Neural cell (in vitro differentiated cells): ENCODE data around the gene GALNT14. TPM values are rescaled to one million over a fixed set of nuclear protein-coding genes. Genes with fewer than 3 reads are reported as not detected.

Source experiments
- H2AFZ ChIP-seq: fragments of 200-600, 300-800 bp; sonication (generic), shearing (Covaris generic); 2 replicates; pipeline ENCODE4 v1.6.0; 2014; ENCODE audit warnings: low read depth, mild to moderate bottlenecking, antibody characterized with exemption, low read length, moderate library complexity
- H3F3A ChIP-seq: fragments of 200-600 bp; shearing (Covaris generic); 2 replicates; pipeline ENCODE4 v1.6.1; 2016; ENCODE audit warnings: mild to moderate bottlenecking, moderate library complexity, mixed read lengths, antibody characterized with exemption, low read length; ENCODE audit not compliant: insufficient read depth, poor library complexity, severe bottlenecking
- H3K27ac ChIP-seq: fragments of 200-600, 300-800 bp; sonication (generic), shearing (Covaris generic); 2 replicates; pipeline ENCODE4 v1.5.1; 2014; ENCODE audit warnings: mild to moderate bottlenecking, low read length, moderate library complexity
- H3K27me3 ChIP-seq: fragments of 300-800, 200-600 bp; sonication (generic), shearing (Covaris generic); 2 replicates; pipeline ENCODE4 v1.6.0; 2014; ENCODE audit warnings: mild to moderate bottlenecking, low read depth, low read length, moderate library complexity; ENCODE audit not compliant: insufficient read depth
- H3K36me3 ChIP-seq: fragments of 300-800, 200-600 bp; sonication (generic), shearing (Covaris generic); 2 replicates; pipeline ENCODE4 v1.5.1; 2014; ENCODE audit warnings: mild to moderate bottlenecking, antibody characterized with exemption, low read length, moderate library complexity; ENCODE audit not compliant: insufficient read depth
- H3K4me2 ChIP-seq: fragments of 300-800, 200-600 bp; sonication (generic), shearing (Covaris generic); 2 replicates; pipeline ENCODE4 v1.6.0; 2014; ENCODE audit warnings: mild to moderate bottlenecking, low read length
- H3K4me3 ChIP-seq: fragments of 300-800, 200-600 bp; sonication (generic), shearing (Covaris generic); 2 replicates; pipeline ENCODE4 v1.5.1; 2014; ENCODE audit warnings: mild to moderate bottlenecking, low read length, moderate library complexity
- H3K79me2 ChIP-seq: fragments of 200-600 bp; shearing (Covaris generic); replicated peaks from 2 replicates; pipeline ENCODE4 v1.6.0; 2014; ENCODE audit warnings: mild to moderate bottlenecking, low read length, moderate library complexity; ENCODE audit not compliant: insufficient read depth
- H3K9ac ChIP-seq: fragments of 300-800, 200-600 bp; sonication (generic), shearing (Covaris generic); 2 replicates; pipeline ENCODE4 v1.6.1; 2016; ENCODE audit warnings: mild to moderate bottlenecking, low read length, mixed read lengths
- H3K9me2 ChIP-seq: fragments of 200-600 bp; shearing (Covaris generic); 2 replicates; pipeline ENCODE4 v1.6.1; 2016; ENCODE audit warnings: mild to moderate bottlenecking, low read length, mixed read lengths; ENCODE audit not compliant: insufficient read depth
- H3K9me3 ChIP-seq: fragments of 200-600, 300-800 bp; sonication (generic), shearing (Covaris generic); 2 replicates; pipeline ENCODE4 v1.6.1; 2016; ENCODE audit warnings: mild to moderate bottlenecking, mixed run types, low read length, moderate library complexity, mixed read lengths
- H4K20me1 ChIP-seq: fragments of 200-600 bp; shearing (Covaris generic); 2 replicates; pipeline ENCODE4 v1.6.1; 2016; ENCODE audit warnings: mild to moderate bottlenecking, mixed run types; ENCODE audit not compliant: insufficient read depth
- CTCF ChIP-seq: fragments of 450-650 bp; IDR thresholded peaks from 2 replicates; pipeline ENCODE4 v1.5.1; 2014; ENCODE audit warnings: antibody characterized with exemption, mild to moderate bottlenecking, moderate library complexity; ENCODE audit not compliant: poor library complexity, severe bottlenecking
- EP300 ChIP-seq: fragments of 450-650 bp; conservative IDR thresholded peaks from 2 replicates; pipeline ENCODE4 v1.6.1; 2014; ENCODE audit warnings: antibody characterized with exemption, mild to moderate bottlenecking, moderate library complexity; ENCODE audit not compliant: poor library complexity, severe bottlenecking
- EZH2 ChIP-seq: fragments of 200-600, 300-800 bp; shearing (Covaris generic), sonication (generic); IDR thresholded peaks from 2 replicates; pipeline ENCODE4 v1.6.1; 2014; ENCODE audit warnings: antibody characterized with exemption, low read length, borderline replicate concordance, mild to moderate bottlenecking; ENCODE audit not compliant: insufficient read depth, poor library complexity, severe bottlenecking
- MXI1 ChIP-seq: fragments of 450-650 bp; conservative IDR thresholded peaks from 2 replicates; pipeline ENCODE4 v1.6.1; 2014; ENCODE audit warnings: antibody characterized with exemption, mild to moderate bottlenecking; ENCODE audit not compliant: poor library complexity, severe bottlenecking
- POLR2AphosphoS5 ChIP-seq: IDR thresholded peaks from 2 replicates; pipeline ENCODE4 v1.6.1; 2012
- RAD21 ChIP-seq: fragments of 450-650 bp; conservative IDR thresholded peaks from 2 replicates; pipeline ENCODE4 v1.6.1; 2014; ENCODE audit warnings: antibody characterized with exemption, mild to moderate bottlenecking, moderate library complexity
- SMC3 ChIP-seq: fragments of 450-650 bp; conservative IDR thresholded peaks from 2 replicates; pipeline ENCODE4 v1.6.1; 2014; ENCODE audit warnings: antibody characterized with exemption, mild to moderate bottlenecking, moderate library complexity; ENCODE audit not compliant: poor library complexity
- TAF1 ChIP-seq: IDR thresholded peaks from 2 replicates; pipeline ENCODE4 v1.6.1; 2012; ENCODE audit warnings: low read depth
- polyA plus RNA-seq: library from polyadenylated mRNA; depleted of rRNA; stranded (reverse); fragments of >200 nt; gene quantifications from 2 replicates; pipeline ENCODE4 v1.2.3, GENCODE V29; 2014
- TF ChIP-seq, protein P1 (sequence below): IDR thresholded peaks from 2 replicates; pipeline ENCODE4 v1.6.1; 2012; ENCODE audit warnings: borderline replicate concordance

Gene GALNT14
- polyA plus RNA-seq, 1 donor from 2014 or later, result 15.9 TPM

DNA sequence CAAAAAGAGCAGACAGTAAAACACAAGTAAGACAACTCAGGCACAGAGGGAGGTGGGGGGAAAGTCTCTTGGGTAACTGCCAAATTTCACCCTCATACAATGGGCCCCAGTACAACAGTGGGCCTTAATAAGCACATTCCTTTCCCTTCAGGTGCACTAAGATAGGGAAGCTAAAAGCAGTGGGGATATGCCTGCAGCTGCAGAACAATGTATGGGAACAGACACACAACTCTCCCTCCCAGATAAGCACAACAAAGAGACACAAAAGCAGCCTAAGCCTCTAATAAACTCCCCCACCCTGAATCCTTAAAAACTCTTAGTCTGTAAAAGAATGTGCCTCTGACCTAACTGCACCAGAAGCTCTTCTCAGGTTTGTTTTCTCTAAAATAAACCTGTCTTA lies 24.5 kb downstream of the GALNT14 start:
- TF ChIP-seq CTCF (no peak), TAF1 (no peak), EZH2 (no peak), EP300 (no peak), SMC3 (no peak), MXI1 (no peak)

DNA sequence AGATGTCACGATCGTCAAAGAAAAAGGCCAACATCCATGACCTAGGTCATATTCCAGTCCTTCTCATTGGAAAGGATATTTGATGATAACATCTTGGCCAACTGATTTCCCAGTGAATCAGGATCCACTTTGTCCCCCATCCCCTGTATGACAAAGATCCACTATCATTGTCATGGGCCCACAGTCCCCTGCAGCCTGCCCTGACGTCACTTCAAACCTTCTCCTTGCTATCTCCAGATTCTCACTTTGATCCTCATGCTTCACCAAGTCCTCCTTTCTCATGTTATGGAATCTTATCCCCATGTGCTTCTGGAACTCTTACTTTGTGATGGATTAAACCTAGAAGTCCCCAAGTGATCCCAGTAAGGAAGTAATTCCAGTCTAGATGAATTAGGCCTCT lies 25.7 kb downstream of the GALNT14 start:
- no peaks in the 10 kb centered on the region for H3K9me2 ChIP-seq
- TF ChIP-seq RAD21, result no peak
- TF ChIP-seq, protein P1, sequence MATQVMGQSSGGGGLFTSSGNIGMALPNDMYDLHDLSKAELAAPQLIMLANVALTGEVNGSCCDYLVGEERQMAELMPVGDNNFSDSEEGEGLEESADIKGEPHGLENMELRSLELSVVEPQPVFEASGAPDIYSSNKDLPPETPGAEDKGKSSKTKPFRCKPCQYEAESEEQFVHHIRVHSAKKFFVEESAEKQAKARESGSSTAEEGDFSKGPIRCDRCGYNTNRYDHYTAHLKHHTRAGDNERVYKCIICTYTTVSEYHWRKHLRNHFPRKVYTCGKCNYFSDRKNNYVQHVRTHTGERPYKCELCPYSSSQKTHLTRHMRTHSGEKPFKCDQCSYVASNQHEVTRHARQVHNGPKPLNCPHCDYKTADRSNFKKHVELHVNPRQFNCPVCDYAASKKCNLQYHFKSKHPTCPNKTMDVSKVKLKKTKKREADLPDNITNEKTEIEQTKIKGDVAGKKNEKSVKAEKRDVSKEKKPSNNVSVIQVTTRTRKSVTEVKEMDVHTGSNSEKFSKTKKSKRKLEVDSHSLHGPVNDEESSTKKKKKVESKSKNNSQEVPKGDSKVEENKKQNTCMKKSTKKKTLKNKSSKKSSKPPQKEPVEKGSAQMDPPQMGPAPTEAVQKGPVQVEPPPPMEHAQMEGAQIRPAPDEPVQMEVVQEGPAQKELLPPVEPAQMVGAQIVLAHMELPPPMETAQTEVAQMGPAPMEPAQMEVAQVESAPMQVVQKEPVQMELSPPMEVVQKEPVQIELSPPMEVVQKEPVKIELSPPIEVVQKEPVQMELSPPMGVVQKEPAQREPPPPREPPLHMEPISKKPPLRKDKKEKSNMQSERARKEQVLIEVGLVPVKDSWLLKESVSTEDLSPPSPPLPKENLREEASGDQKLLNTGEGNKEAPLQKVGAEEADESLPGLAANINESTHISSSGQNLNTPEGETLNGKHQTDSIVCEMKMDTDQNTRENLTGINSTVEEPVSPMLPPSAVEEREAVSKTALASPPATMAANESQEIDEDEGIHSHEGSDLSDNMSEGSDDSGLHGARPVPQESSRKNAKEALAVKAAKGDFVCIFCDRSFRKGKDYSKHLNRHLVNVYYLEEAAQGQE, result no peak
- TF ChIP-seq EZH2, result no peak
- TF ChIP-seq SMC3, result no peak
- TF ChIP-seq POLR2AphosphoS5, result no peak
- no peak for TF ChIP-seq EP300
- no peak for TF ChIP-seq CTCF
- TF ChIP-seq MXI1, result no peak
- no peak for TF ChIP-seq TAF1
- H3K9me3 ChIP-seq, result no peaks in the 10 kb centered on the region
- no peak overlapping the region for H3K27ac ChIP-seq
- H4K20me1 ChIP-seq, result no peaks in the 10 kb centered on the region
- H3K4me2 ChIP-seq, result no peak overlapping the region
- H3K79me2 ChIP-seq, result no peaks in the 10 kb centered on the region
- H2AFZ ChIP-seq, result no peak overlapping the region
- H3K4me3 ChIP-seq, result no peak overlapping the region
- H3K9ac ChIP-seq, result no peak overlapping the region
- no peaks in the 10 kb centered on the region for H3F3A ChIP-seq
- H3K27me3 ChIP-seq, result no peaks in the 10 kb centered on the region
- no peaks in the 10 kb centered on the region for H3K36me3 ChIP-seq

More for the DNA sequence above, 24.5 kb downstream of the GALNT14 start:
- Histone ChIP-seq H3K79me2 (no peaks in the 10 kb centered on the region), H3K9ac (no peak overlapping the region), H3K27me3 (no peaks in the 10 kb centered on the region), H3K4me3 (no peak overlapping the region), H3K9me2 (no peaks in the 10 kb centered on the region), H3F3A (no peaks in the 10 kb centered on the region), H3K9me3 (no peaks in the 10 kb centered on the region), H3K27ac (no peak overlapping the region), H3K4me2 (no peak overlapping the region), H2AFZ (no peak overlapping the region), H3K36me3 (no peaks in the 10 kb centered on the region), H4K20me1 (no peaks in the 10 kb centered on the region)
